K562 (cell line): ENCODE results near the gene COL11A2. TPM values are rescaled to one million over a fixed set of nuclear protein-coding genes. Genes with fewer than 3 reads are reported as not detected.

Experiments
- ATAC-seq: fragments of 200-7000 bp; cut with Tn5 transposase; 3 replicates; pipeline ENCODE4 v1.9.1; 2020; ENCODE audit warnings: moderate library complexity
- BruUV-seq: library from RNA; stranded (reverse); fragments of 400-500 nt; replicated peaks from 2 replicates; lab custom pipeline; 2021; lab: Mats Ljungman, UMichigan
- CTCF ChIA-PET: fragments of 300-600 bp; formaldehyde crosslinking; extraction: SDS; loops from one replicate; lab custom pipeline; 2021; ENCODE audit warnings: low intra/inter-chr PET ratio; lab: Yijun Ruan, JAX
- POLR2A ChIA-PET: fragments of 300-600, 350-650 bp; sonication (Branson Sonifier 250); formaldehyde crosslinking; extraction: SDS; loops from one replicate; lab custom pipeline; 2021; ENCODE audit warnings: antibody characterized with exemption, inconsistent platforms; lab: Yijun Ruan, JAX
- DNase-seq, 4 experiments: peaks; one replicate each; pipeline versions ENCODE4 v3.0.0 to v3.0.0-alpha.2; 2011 to 2018; ENCODE audit warnings: low spot score in 3 of 4, mixed read lengths in 3 of 4; ENCODE audit errors: extremely low read depth in 1 of 4
- FAIRE-seq: peaks from 2 replicates; lab custom pipeline; 2011; peaks lifted over from hg19 to GRCh38; lab: Jason Lieb, UNC
- H2AFZ ChIP-seq: 2 replicates; pipeline ENCODE4 v1.6.0; 2011; ENCODE audit warnings: low read depth, low read length, control low read depth, inconsistent platforms
- H3K27ac ChIP-seq: fragments of 200-600 bp; 3 replicates; pipeline ENCODE4 v1.8.0; 2011; ENCODE audit warnings: low read depth, mild to moderate bottlenecking, control low read depth, inconsistent platforms, low read length, moderate library complexity, mixed read lengths; ENCODE audit errors: extremely low read depth
- H3K27me3 ChIP-seq, 2 experiments: fragments of 300-600 bp in 1 of 2; 2 replicates in 1 of 2; 3 replicates in 1 of 2; pipeline versions ENCODE4 v1.6.0 to v1.8.0; 2011; ENCODE audit warnings: inconsistent platforms in 2 of 2, low read length in 2 of 2, mild to moderate bottlenecking in 1 of 2, mixed read lengths in 1 of 2, moderate library complexity in 1 of 2; ENCODE audit not compliant: control insufficient read depth in 2 of 2, insufficient read depth in 2 of 2
- H3K36me3 ChIP-seq: fragments of 300-600 bp; 3 replicates; pipeline ENCODE4 v1.8.0; 2011; ENCODE audit warnings: mild to moderate bottlenecking, low read length, inconsistent platforms; ENCODE audit not compliant: control insufficient read depth, insufficient read depth
- H3K4me1 ChIP-seq, 2 experiments: fragments of 200-600 bp in 1 of 2; replicated peaks in 1 of 2; 2 replicates in 1 of 2; 3 replicates in 1 of 2; pipeline versions ENCODE4 v1.5.1 to v1.8.0; 2011; ENCODE audit warnings: inconsistent platforms in 2 of 2, low read length in 2 of 2, mild to moderate bottlenecking in 1 of 2, mixed read lengths in 1 of 2, moderate library complexity in 1 of 2; ENCODE audit not compliant: control insufficient read depth in 2 of 2, insufficient read depth in 2 of 2
- H3K4me2 ChIP-seq: 2 replicates; pipeline ENCODE4 v1.6.1; 2011; ENCODE audit warnings: low read length, control low read depth, inconsistent platforms, mixed read lengths; ENCODE audit not compliant: insufficient read depth
- H3K4me3 ChIP-seq: fragments of 200-600 bp; sonication (generic), shearing (Covaris generic); 2 replicates; pipeline ENCODE4 v1.5.1; 2016; ENCODE audit warnings: control low read depth, inconsistent platforms
- H3K79me2 ChIP-seq: fragments of 200-600 bp; 3 replicates; pipeline ENCODE4 v1.8.0; 2011; ENCODE audit warnings: low read length, inconsistent platforms; ENCODE audit not compliant: control insufficient read depth, insufficient read depth
- H3K9ac ChIP-seq, 2 experiments: 2 replicates each; pipeline versions ENCODE4 v1.6.0 to v1.6.1; 2011; ENCODE audit warnings: low read depth in 2 of 2, low read length in 2 of 2, control low read depth in 1 of 2, inconsistent platforms in 1 of 2, mild to moderate bottlenecking in 1 of 2, mixed read lengths in 1 of 2; ENCODE audit not compliant: insufficient read depth in 1 of 2
- H3K9me1 ChIP-seq: one replicate; pipeline ENCODE4 v1.6.0; 2011; ENCODE audit warnings: inconsistent platforms, mild to moderate bottlenecking, low read length, moderate library complexity; ENCODE audit not compliant: control insufficient read depth, insufficient read depth
- H3K9me3 ChIP-seq: replicated peaks from 2 replicates; pipeline ENCODE4 v1.5.1; 2011; ENCODE audit warnings: low read depth, low read length, inconsistent platforms; ENCODE audit not compliant: control insufficient read depth, insufficient read depth
- H4K20me1 ChIP-seq: replicated peaks from 2 replicates; pipeline ENCODE4 v1.6.1; 2011; ENCODE audit warnings: low read length, inconsistent platforms, mixed read lengths; ENCODE audit not compliant: control insufficient read depth, insufficient read depth
- ARNT ChIP-seq, 2 experiments: fragments of 450-650 bp; IDR thresholded peaks; 2 replicates each; pipeline ENCODE4 v1.6.1; 2016; ENCODE audit warnings: mild to moderate bottlenecking in 1 of 2
- CBX1 ChIP-seq: sonication (generic); IDR thresholded peaks from 2 replicates; pipeline ENCODE4 v1.6.1; 2016; ENCODE audit warnings: antibody characterized with exemption, low read depth, mild to moderate bottlenecking
- GATAD2A ChIP-seq: fragments of 450-650 bp; IDR thresholded peaks from 2 replicates; pipeline ENCODE4 v1.6.1; 2017
- HDAC1 ChIP-seq, 2 experiments: fragments of 450-650 bp; IDR thresholded peaks; 2 replicates each; pipeline ENCODE4 v1.6.1; 2016 to 2017; ENCODE audit warnings: inconsistent platforms in 1 of 2, mild to moderate bottlenecking in 1 of 2, moderate library complexity in 1 of 2
- HDGF ChIP-seq: fragments of 450-650 bp; IDR thresholded peaks from 2 replicates; pipeline ENCODE4 v1.6.1; 2016
- KDM1A ChIP-seq, 2 experiments: fragments of 450-650 bp; IDR thresholded peaks; 2 replicates each; pipeline ENCODE4 v1.6.1; 2016; ENCODE audit warnings: mild to moderate bottlenecking in 2 of 2
- KLF1 ChIP-seq: fragments of 450-650 bp; IDR thresholded peaks from 2 replicates; pipeline ENCODE4 v1.6.1; 2016; ENCODE audit warnings: missing genetic modification characterization, missing compliant biosample characterization
- NFRKB ChIP-seq: fragments of 450-650 bp; IDR thresholded peaks from 2 replicates; pipeline ENCODE4 v1.6.1; 2016; ENCODE audit warnings: low read depth
- OTX1 ChIP-seq: fragments of 450-650 bp; formaldehyde crosslinking; IDR thresholded peaks from 2 replicates; pipeline ENCODE4 v1.4.0; 2022; ENCODE audit warnings: mild to moderate bottlenecking
- POLR2B ChIP-seq: fragments of 450-650 bp; IDR thresholded peaks from 2 replicates; pipeline ENCODE4 v1.6.1; 2018; ENCODE audit warnings: low read depth; ENCODE audit not compliant: partially characterized antibody
- RBM15 ChIP-seq: fragments of 200-400 bp; formaldehyde crosslinking; IDR thresholded peaks from 2 replicates; pipeline ENCODE4 v1.6.1; 2018; ENCODE audit warnings: mild to moderate bottlenecking, low read length, moderate library complexity; ENCODE audit not compliant: insufficient read depth
- TEAD1 ChIP-seq, 2 experiments: fragments of 450-650 bp in 1 of 2; sonication (generic) in 1 of 2; formaldehyde crosslinking; IDR thresholded peaks; 2 replicates each; pipeline versions ENCODE4 v1.4.0 to v1.8.0; 2020 to 2022; ENCODE audit warnings: mild to moderate bottlenecking in 2 of 2, missing genetic modification reagents in 1 of 2
- TRIM25 ChIP-seq: fragments of 450-650 bp; IDR thresholded peaks from 2 replicates; pipeline ENCODE4 v1.7.0; 2016; ENCODE audit warnings: borderline replicate concordance
- ZBTB33 ChIP-seq: sonication (generic); formaldehyde crosslinking; IDR thresholded peaks from 2 replicates; pipeline ENCODE4 v1.8.1; 2023; ENCODE audit warnings: mild to moderate bottlenecking, missing genetic modification reagents
- ZBTB43 ChIP-seq: sonication (generic); formaldehyde crosslinking; IDR thresholded peaks from 2 replicates; pipeline ENCODE4 v1.8.0; 2023; ENCODE audit warnings: mild to moderate bottlenecking, missing genetic modification reagents
- ZNF282 ChIP-seq: sonication (generic); formaldehyde crosslinking; IDR thresholded peaks from 2 replicates; pipeline ENCODE4 v1.8.1; 2023; ENCODE audit warnings: missing genetic modification reagents
- WGBS: fragments of 100-300 bp; shearing (Covaris generic); methylation state at CpG from one replicate; pipeline ENCODE4 v1.1.6; 2016; ENCODE audit warnings: low coverage, mixed read lengths; ENCODE audit not compliant: insufficient coverage; ENCODE audit errors: missing lambda C conversion rate; 5-methylcytosine and 5-hydroxymethylcytosine counted together
- in situ Hi-C: fragments of 300-500 bp; cut with MboI; formaldehyde crosslinking; loops from 4 replicates; pipeline ENCODE4 v1.15.0; 2018; ENCODE audit warnings: inconsistent platforms, mixed read lengths
- intact Hi-C: fragments of 100-400 bp; cut with micrococcal nuclease; formaldehyde crosslinking; loops from 2 replicates; pipeline ENCODE4 v1.14.2; 2022
- polyA plus RNA-seq, 8 experiments: library from polyadenylated mRNA; depleted of rRNA in 4 of 8; stranded (reverse) in 5 of 8; unstranded in 3 of 8; fragments of >200 nt; fragmentation: Nextera tagmentation in 2 of 8; fragmentation: Illumina TruSeq in 1 of 8; extraction: Ambion mirVana in 2 of 8; extraction: Trizol in 1 of 8; gene quantifications; 2 replicates each; pipeline versions ENCODE4 v1.2.1 to v1.2.3, GENCODE V29; 2011 to 2014; ENCODE audit warnings: inconsistent platforms in 1 of 8, missing spikeins in 1 of 8
- total RNA-seq, 7 experiments: library from RNA; depleted of rRNA in 6 of 7; stranded (reverse); fragments of >200 nt in 6 of 7; fragmentation: Illumina TruSeq in 2 of 7; extraction: Trizol in 2 of 7; gene quantifications; 2 replicates each; pipeline versions ENCODE4 v1.2.1 to v1.2.3, GENCODE V29; 2011 to 2021; ENCODE audit warnings: low replicate concordance in 1 of 7

The COL11A2 gene
- total and polyA plus RNA-seq, 9 of the 15 experiments (the other 6 are each of a cell fraction or from before 2014, with no cell fraction given), result 0.04 to 0.35 (median 0.09) TPM; not detected in 1

- TF ChIP-seq CBX1 (peak; percentile 86; the same call in 1 of the 2 replicates), ZBTB43 (CRISPR knock-in tag) (no peak), ZNF282 (CRISPR knock-in tag) (no peak), GATAD2A (0 out of 2 replicates have a peak, but pooled peaks have one; percentile 8)
Observed at GRCh38 chr6:33204415-33205190, 12.3 kb upstream of the COL11A2 start, which contains the start of gene HSD17B8 (continued).

GRCh38 chr6:33204165-33204414, 11.8 kb upstream of the COL11A2 start:
- Histone ChIP-seq H3K36me3 (peaks cover 36% of the 10 kb centered on the region), H3K4me2 (peak overlapping the region; percentile 40; the same call in 1 of the 2 replicates), H3K9me3 (no peaks in the 10 kb centered on the region), H3K4me3 (peak overlapping the region; percentile 62), H3K4me1 (peaks cover 46 to 64% of the 10 kb centered on the region in 2 experiments), H3K27me3 (no peaks in the 10 kb centered on the region), H4K20me1 (peaks cover 16% of the 10 kb centered on the region; the same call in 1 of the 2 replicates), H3K27ac (peak overlapping the region; percentile 4; the same call in 1 of the 3 replicates), H3K79me2 (peaks cover 78% of the 10 kb centered on the region), H3K9me1 (peaks cover 3% of the 10 kb centered on the region), H2AFZ (no peak overlapping the region), H3K9ac (peak overlapping the region in 1 of 2 experiments; percentile 38; a peak in 1 of 4 replicates)
- TF ChIP-seq KDM1A (IDR thresholded peaks at IDR 0.05) (peak; percentile 62 to 80; a peak in 3 of 4 replicates), ZBTB33 (CRISPR knock-in tag) (no peak), RBM15 (no peak), HDAC1 (IDR thresholded peaks at IDR 0.05) (peak in 1 of 2 experiments; percentile 6; a peak in 1 of 4 replicates), HDGF (peak; percentile 31; the same call in 1 of the 2 replicates), POLR2B (no peak), KLF1 (0 out of 2 replicates have a peak, but pooled peaks have one; percentile 33), OTX1 (CRISPR knock-in tag) (peak; percentile 61; the same call in 1 of the 2 replicates), TEAD1 (CRISPR knock-in tag; IDR thresholded peaks at IDR 0.05) (0 out of 4 replicates have a peak, but pooled peaks of 1 of the 2 experiments have one; percentile 10), NFRKB (0 out of 2 replicates have a peak, but pooled peaks have one; percentile 5), TRIM25 (0 out of 2 replicates have a peak, but pooled peaks have one; percentile 18), ARNT (IDR thresholded peaks at IDR 0.05) (peak in 1 of 2 experiments; percentile 22; a peak in 1 of 4 replicates)
- ChIA-PET CTCF (no interaction called here), POLR2A (interaction anchor here (0.6 to 1.6 kb wide), 7 partner anchors 8 to 232 kb away, joined by 3 to 9 read pairs (median 4); partner anchors contain the start of genes RPS18 and VPS52)
- in situ Hi-C loops, result no loop called here
- no TSS peak for BruUV-seq
- FAIRE-seq (no peak), DNase-seq (no peak), ATAC-seq (no peak)
- 17% methylated on average over 3 of the region's 4 CpGs for WGBS
- intact Hi-C loops, result loop anchor here (2.0 to 5.0 kb wide), 2 partner anchors 215 to 1072 kb away; partner anchors contain the start of genes CUTA and FKBPL
